Measurements from ENCODE around the gene FAF1.

The FAF1 gene

GRCh38 chr1:50471967-50472366, 488.1 kb downstream of the FAF1 start:
- DNase-seq, result no peak

- no peak for DNase-seq
Observed at GRCh38 chr1:50462964-50463363, 497.1 kb downstream of the FAF1 start.

GRCh38 chr1:50458507-50458906, 501.6 kb downstream of the FAF1 start:
- DNase-seq, result no peak

GRCh38 chr1:50454911-50455310, 505.2 kb downstream of the FAF1 start:
- DNase-seq, result no peak

- DNase-seq, result no peak
Observed at GRCh38 chr1:50453266-50453665, 506.8 kb downstream of the FAF1 start.

GRCh38 chr1:50452700-50453099, 507.4 kb downstream of the FAF1 start:
- DNase-seq, result no peak

GRCh38 chr1:50450861-50451653, 509.0 kb downstream of the FAF1 start:
- no peak for DNase-seq

GRCh38 chr1:50447961-50448360, 512.1 kb downstream of the FAF1 start:
- DNase-seq, result no peak

GRCh38 chr1:50441183-50441582, 518.9 kb downstream of the FAF1 start:
- DNase-seq, result no peak

- no peak for DNase-seq
Observed at GRCh38 chr1:50438945-50439344, 521.1 kb downstream of the FAF1 start.

- no peak for DNase-seq
Observed at GRCh38 chr1:50436489-50436888, 523.6 kb downstream of the FAF1 start.

- DNase-seq, result no peak
Observed at GRCh38 chr1:50430010-50430405, 530.1 kb downstream of the FAF1 start.

GRCh38 chr1:50427818-50428779, 532.0 kb downstream of the FAF1 start:
- no peak for DNase-seq

GRCh38 chr1:50427086-50427817, 532.8 kb downstream of the FAF1 start:
- DNase-seq, result no peak

GRCh38 chr1:50426702-50427085, 533.4 kb downstream of the FAF1 start:
- peak; percentile 32 for DNase-seq

- DNase-seq, result no peak
Observed at GRCh38 chr1:50426108-50426700, 533.9 kb downstream of the FAF1 start.

GRCh38 chr1:50425376-50426107, 534.5 kb downstream of the FAF1 start:
- DNase-seq, result no peak

GRCh38 chr1:50424884-50425375, 535.1 kb downstream of the FAF1 start:
- DNase-seq, result no peak

- DNase-seq, result peak; percentile 18
Observed at GRCh38 chr1:50424045-50424883, 535.8 kb downstream of the FAF1 start.

GRCh38 chr1:50423670-50424000, 536.4 kb downstream of the FAF1 start:
- DNase-seq, result peak; percentile 6

Data from NCI-H1694 treated with DMSO at 0.1 percent for 48 hours (cell line).